Ramos (cell line): ENCODE measurements around the gene FAS.

Experiments used
- in situ Hi-C: fragments of 300-500 bp; cut with MboI; formaldehyde crosslinking; loops from one replicate; pipeline ENCODE4 v1.14.3; 2022; ENCODE audit warnings: low sequenced_read_pairs; ENCODE audit not compliant: unreplicated experiment

The FAS gene

DNA sequence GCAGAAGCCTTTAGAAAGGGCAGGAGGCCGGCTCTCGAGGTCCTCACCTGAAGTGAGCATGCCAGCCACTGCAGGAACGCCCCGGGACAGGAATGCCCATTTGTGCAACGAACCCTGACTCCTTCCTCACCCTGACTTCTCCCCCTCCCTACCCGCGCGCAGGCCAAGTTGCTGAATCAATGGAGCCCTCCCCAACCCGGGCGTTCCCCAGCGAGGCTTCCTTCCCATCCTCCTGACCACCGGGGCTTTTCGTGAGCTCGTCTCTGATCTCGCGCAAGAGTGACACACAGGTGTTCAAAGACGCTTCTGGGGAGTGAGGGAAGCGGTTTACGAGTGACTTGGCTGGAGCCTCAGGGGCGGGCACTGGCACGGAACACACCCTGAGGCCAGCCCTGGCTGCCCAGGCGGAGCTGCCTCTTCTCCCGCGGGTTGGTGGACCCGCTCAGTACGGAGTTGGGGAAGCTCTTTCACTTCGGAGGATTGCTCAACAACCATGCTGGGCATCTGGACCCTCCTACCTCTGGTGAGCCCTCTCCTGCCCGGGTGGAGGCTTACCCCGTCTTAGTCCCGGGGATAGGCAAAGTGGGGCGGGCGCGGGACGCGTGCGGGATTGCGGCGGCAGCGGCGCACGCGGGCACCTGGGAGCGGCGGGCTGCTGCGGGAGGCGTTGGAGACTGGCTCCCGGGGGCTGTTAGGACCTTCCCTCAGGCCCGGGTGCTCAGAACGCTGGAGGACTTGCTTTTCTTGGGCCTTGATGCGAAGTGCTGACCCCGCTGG, at the start of gene FAS:
TSS of gene FAS (plus strand) at position 415 of the 777 bp plus-strand sequence. CDS start at position 494, 79 bp downstream.
- in situ Hi-C loops = loop anchor here (25.0 kb wide), 1 partner anchor 1153 kb away; no protein-coding TSS in a partner anchor

DNA sequence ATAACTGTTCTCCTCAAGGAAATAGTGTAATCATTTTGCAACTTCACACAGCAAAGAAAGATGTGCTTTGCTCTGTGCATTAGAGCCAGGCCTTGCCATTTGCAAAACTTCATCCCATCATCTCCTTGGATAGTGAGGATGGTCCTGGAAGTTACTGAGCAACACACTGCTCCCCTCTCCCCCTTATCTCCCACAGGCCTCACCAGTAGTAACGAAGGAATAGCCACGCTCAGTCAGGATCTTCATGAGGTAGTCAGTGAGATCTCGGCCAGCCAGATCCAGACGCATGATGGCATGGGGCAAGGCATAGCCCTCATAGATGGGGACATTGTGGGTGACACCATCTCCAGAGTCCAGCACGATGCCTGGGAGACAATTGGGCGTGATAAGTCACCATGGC, 49.6 kb upstream of the FAS start:
- in situ Hi-C loops = no loop called here

GRCh38 chr10:88943778-88944177, 46.8 kb upstream of the FAS start:
- in situ Hi-C loops = no loop called here

DNA sequence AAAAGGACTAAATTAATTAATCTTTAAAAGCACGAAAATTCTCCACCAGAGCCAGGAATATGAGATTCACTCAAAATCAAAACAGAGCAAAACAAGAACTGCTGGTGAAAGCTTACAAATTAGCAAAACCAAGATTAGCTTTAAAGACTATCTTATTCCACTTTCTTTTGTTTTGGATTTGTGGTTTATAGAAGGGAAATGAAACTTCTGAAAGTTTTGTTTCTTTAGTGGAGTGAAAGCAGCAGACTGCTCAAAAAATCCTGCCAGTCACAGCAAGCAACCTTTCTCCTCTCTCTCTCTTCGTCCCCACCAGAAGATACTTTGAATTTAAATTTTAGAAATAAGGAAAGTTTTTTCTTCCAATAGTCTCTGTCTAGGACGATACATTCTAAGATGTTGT, 45.8 kb upstream of the FAS start:
- in situ Hi-C loops = no loop called here

DNA sequence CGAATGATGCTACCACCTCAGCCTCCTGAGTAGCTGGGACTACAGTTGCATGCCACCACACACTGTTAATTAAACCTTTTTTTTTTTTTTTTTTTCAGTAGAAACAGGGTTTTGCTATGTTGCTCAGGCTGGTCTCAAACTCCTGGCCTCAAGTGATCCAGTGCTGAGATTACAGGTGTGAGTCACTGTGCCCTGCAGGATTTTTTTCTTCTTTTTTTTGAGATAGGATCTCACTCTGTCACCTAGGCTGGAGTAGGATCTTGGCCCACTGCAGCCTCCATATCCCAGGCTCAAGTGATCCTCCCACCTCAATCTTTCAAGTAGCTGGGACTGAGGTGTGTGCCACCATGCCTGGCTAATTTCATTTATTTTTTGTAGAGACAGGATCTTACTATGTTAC, 44.4 kb upstream of the FAS start:
- in situ Hi-C loops = no loop called here

- in situ Hi-C loops = no loop called here
Observed at GRCh38 chr10:88946965-88947590, 43.5 kb upstream of the FAS start.

GRCh38 chr10:88949051-88949450, 41.5 kb upstream of the FAS start:
- in situ Hi-C loops = no loop called here

DNA sequence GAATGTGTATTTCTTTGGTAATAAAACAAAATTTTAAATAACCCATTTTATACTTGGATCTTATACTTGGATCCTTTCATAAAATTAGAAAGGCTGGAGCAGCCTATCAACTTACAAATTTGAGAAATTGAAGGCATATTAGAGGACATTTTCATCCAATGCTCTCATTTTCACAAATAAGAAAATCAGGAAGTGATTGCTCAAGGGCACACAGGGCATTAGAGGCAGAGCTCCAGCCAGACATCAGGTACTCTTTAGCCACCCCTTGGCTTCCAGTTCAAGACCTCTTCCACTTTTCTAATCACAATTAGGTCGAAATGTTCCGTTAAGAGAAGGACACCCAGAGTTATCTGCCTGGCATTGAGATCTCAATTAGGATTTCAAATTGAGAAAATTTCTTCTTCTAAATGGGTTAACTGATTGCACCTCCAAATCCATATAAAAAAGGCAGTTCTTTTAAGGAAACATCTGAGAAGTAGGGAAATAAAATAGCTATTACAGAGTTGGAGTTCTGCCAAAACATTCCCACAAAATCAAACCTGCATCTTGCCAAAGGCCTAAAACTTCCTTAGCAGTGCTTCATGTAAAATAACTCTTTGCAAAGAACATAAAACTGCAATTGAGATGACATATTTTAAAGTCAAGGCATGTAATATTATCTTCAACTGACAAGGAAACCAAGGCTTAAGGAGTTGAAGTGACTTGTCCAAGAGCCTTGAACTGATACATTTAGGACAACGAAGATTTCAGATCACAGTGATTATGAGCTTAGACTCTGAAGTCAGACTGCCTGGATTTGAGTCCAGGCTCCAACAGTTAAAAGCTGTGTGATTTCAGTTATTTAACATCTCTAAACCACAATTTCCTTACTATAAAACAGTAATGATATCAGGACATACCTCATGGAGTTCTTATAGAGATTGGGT, 40.4 kb upstream of the FAS start:
- in situ Hi-C loops = no loop called here

- in situ Hi-C loops = no loop called here
Observed at GRCh38 chr10:88952647-88953111, 37.9 kb upstream of the FAS start, which contains the start of gene ACTA2. Gene ACTA2 (minus strand): TSS chr10:88952773. CDS start chr10:88948930, 3,843 bp downstream.

GRCh38 chr10:88953662-88954061, 36.9 kb upstream of the FAS start:
- in situ Hi-C loops = no loop called here

- in situ Hi-C loops = no loop called here
Observed at GRCh38 chr10:88954458-88955083, 36.0 kb upstream of the FAS start.

DNA sequence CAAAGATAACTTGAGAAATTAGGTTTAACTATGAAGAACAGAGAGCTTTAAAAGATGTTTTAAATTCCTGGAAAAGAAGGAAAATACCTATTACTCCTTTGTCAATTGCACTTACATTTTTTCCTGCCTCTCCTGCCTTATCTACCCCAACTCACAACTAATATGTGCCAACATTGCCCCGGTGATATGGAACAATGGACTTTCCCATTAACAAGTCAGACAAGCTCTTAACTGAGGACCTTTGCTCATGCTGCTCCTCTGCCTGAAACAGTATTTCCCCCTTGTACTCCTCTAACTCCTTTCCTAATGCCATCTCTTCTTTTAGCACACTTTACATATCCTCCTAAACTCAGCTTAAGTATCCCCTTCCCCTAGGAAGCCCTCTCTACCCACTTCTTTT, 33.2 kb upstream of the FAS start:
- in situ Hi-C loops = no loop called here

- in situ Hi-C loops = no loop called here
Observed at GRCh38 chr10:88958721-88959120, 31.9 kb upstream of the FAS start.

- in situ Hi-C loops = no loop called here
Observed at GRCh38 chr10:88960802-88961201, 29.8 kb upstream of the FAS start.

DNA sequence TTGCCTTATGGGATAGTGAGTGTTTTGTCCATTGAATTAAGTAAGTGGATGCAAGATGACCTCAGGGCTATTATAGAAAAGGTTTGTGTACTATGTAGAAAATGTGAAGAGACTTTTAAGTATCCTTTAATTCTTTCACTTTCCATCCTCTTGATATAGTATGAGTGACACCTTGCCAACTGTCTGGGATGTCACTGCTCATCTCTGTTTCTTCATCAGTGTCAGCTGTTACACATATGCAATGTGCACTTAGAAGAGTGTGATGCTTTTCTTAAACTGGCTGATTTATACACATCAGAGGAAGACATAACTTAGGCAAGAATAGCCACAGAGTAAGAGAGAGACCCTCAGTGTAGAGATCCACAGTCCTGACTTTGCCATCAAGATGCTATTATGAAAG, 29.3 kb upstream of the FAS start:
- in situ Hi-C loops = no loop called here

DNA sequence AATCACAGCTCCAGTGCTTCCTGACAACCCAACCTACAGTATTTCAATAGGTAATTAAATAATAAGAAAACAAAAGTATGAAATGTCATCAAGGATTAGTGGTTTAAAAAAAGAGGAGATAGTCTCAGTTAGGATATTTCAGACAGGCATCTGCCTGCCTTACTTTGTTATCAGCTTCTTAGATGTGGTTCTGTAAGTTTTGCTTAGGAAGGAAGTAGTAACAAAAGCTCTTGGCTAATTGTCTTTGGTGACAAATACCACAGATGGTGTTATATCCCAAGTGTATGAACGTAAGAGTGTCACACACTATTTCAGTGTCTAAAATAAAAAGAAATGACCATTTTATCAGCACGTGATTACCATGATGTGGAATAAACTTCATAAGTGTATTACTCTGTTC, 28.3 kb upstream of the FAS start:
- in situ Hi-C loops = no loop called here

DNA sequence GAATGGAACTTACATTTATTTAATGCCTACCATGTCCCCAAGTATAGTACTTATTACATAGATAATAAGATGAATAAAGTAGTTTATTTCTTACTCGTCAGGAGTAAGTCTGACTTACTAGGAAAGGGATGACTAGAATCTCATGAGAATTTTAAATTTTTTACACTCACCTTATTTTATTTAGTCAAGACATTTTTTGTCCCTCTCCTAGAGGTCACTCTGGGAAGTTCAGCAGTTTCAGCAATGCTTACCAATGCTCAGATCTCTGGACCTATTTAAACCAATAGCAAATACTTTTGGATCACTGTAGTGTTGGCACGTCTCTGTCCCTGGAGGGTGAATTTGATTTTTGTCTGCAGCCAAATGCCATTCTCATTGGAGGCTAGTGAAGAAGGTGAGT, 27.3 kb upstream of the FAS start:
- in situ Hi-C loops = no loop called here

- in situ Hi-C loops = no loop called here
Observed at GRCh38 chr10:88964360-88964759, 26.2 kb upstream of the FAS start.

DNA sequence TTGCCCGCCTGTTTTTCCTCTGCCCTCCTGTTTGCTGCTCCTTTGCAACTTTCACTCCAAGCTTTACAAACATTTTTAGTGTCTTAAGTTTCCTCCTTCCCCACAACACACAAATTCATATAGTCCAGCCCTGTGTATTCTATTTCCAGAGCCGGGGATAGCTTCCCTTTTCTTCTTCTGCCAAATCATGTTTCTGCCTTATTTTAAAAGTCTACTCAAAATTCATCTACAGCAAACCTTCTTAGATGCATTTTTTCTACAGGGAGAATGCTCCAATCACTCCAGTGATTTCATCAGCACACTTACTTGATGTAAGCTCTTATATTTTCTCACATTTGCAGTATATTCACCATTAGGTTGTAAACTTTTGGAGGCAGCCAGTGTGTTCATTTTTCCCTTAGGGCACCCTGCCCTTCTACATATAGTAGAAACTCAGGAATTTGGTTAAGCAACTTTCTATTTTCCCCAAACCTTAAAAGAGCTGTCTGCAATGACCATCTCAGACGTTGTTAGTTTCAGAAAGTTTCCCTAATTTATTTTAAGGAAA, 25.7 kb upstream of the FAS start:
- in situ Hi-C loops = no loop called here

DNA sequence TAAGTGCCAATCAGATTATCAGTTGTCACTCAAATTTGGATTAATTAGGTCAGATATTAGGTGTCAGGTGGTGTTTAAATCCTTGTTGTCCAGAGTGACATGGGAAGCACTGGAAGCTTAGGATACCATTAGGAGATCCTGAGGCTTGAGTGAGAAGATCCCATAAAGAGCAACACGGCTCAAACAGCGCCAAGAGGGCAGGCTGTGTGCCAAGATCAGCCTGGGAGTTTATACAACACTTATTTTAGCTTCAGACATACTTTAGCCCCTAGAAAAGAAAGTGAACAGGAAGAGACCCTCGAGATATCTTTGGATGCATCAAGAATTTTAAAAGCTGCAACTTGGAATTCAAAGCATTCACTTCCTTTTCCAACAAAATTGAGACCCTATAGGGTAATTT, 23.8 kb upstream of the FAS start:
- in situ Hi-C loops = no loop called here
